SH-SY5Y (cell line): Measurements from ENCODE around the gene EXOC1.
A peak's percentile ranks its signal among the peaks of the same experiment; 100 is the strongest.

Experiments
- GATA2 ChIP-seq: IDR thresholded peaks from 2 replicates; pipeline ENCODE4 v1.6.1; 2011; ENCODE audit warnings: mild to moderate bottlenecking, low read depth, low read length
- GATA3 ChIP-seq: IDR thresholded peaks from 2 replicates; pipeline ENCODE4 v1.6.1; 2011; ENCODE audit warnings: low read depth, mild to moderate bottlenecking, low read length, moderate library complexity

Gene EXOC1

GRCh38 chr4:55947912-55948725, 94.7 kb downstream of the EXOC1 start:
- TF ChIP-seq GATA3: no peak
- no peak for TF ChIP-seq GATA2

- peak; percentile 37; the same call in 1 of the 2 replicates for TF ChIP-seq GATA2
- no peak for TF ChIP-seq GATA3
These were observed 95.5 kb downstream of the EXOC1 start, which contains the start of gene CEP135 for GRCh38 chr4:55948726-55949481. Gene CEP135, plus strand, starts transcription at chr4:55948945. Its CDS starts 3,186 bp downstream, at chr4:55952131.

- TF ChIP-seq GATA2: no peak
- no peak for TF ChIP-seq GATA3
These were observed 96.0 kb downstream of the EXOC1 start for GRCh38 chr4:55949482-55949802.

- TF ChIP-seq GATA2: no peak
These were observed 97.9 kb downstream of the EXOC1 start for GRCh38 chr4:55951191-55951922.
